K562 (cell line): ENCODE measurements around the gene TMEM72. TPM values are rescaled to one million over a fixed set of nuclear protein-coding genes. Genes with fewer than 3 reads are reported as not detected.

Source experiments
- ATAC-seq: fragments of 200-7000 bp; cut with Tn5 transposase; 3 replicates; pipeline ENCODE4 v1.9.1; 2020; ENCODE audit warnings: moderate library complexity
- BruUV-seq: library from RNA; stranded (reverse); fragments of 400-500 nt; replicated peaks from 2 replicates; lab custom pipeline; 2021; lab: Mats Ljungman, UMichigan
- CTCF ChIA-PET: fragments of 300-600 bp; formaldehyde crosslinking; extraction: SDS; loops from one replicate; lab custom pipeline; 2021; ENCODE audit warnings: low intra/inter-chr PET ratio; lab: Yijun Ruan, JAX
- POLR2A ChIA-PET: fragments of 300-600, 350-650 bp; sonication (Branson Sonifier 250); formaldehyde crosslinking; extraction: SDS; loops from one replicate; lab custom pipeline; 2021; ENCODE audit warnings: antibody characterized with exemption, inconsistent platforms; lab: Yijun Ruan, JAX
- DNase-seq, 4 experiments: peaks; one replicate each; pipeline versions ENCODE4 v3.0.0 to v3.0.0-alpha.2; 2011 to 2018; ENCODE audit warnings: low spot score in 3 of 4, mixed read lengths in 3 of 4; ENCODE audit errors: extremely low read depth in 1 of 4
- FAIRE-seq: peaks from 2 replicates; lab custom pipeline; 2011; peaks lifted over from hg19 to GRCh38; lab: Jason Lieb, UNC
- H2AFZ ChIP-seq: 2 replicates; pipeline ENCODE4 v1.6.0; 2011; ENCODE audit warnings: low read depth, low read length, control low read depth, inconsistent platforms
- H3K27ac ChIP-seq: fragments of 200-600 bp; 3 replicates; pipeline ENCODE4 v1.8.0; 2011; ENCODE audit warnings: low read depth, mild to moderate bottlenecking, control low read depth, inconsistent platforms, low read length, moderate library complexity, mixed read lengths; ENCODE audit errors: extremely low read depth
- H3K27me3 ChIP-seq, 2 experiments: fragments of 300-600 bp in 1 of 2; 2 replicates in 1 of 2; 3 replicates in 1 of 2; pipeline versions ENCODE4 v1.6.0 to v1.8.0; 2011; ENCODE audit warnings: inconsistent platforms in 2 of 2, low read length in 2 of 2, mild to moderate bottlenecking in 1 of 2, mixed read lengths in 1 of 2, moderate library complexity in 1 of 2; ENCODE audit not compliant: control insufficient read depth in 2 of 2, insufficient read depth in 2 of 2
- H3K36me3 ChIP-seq: fragments of 300-600 bp; 3 replicates; pipeline ENCODE4 v1.8.0; 2011; ENCODE audit warnings: mild to moderate bottlenecking, low read length, inconsistent platforms; ENCODE audit not compliant: control insufficient read depth, insufficient read depth
- H3K4me1 ChIP-seq, 2 experiments: fragments of 200-600 bp in 1 of 2; replicated peaks in 1 of 2; 2 replicates in 1 of 2; 3 replicates in 1 of 2; pipeline versions ENCODE4 v1.5.1 to v1.8.0; 2011; ENCODE audit warnings: inconsistent platforms in 2 of 2, low read length in 2 of 2, mild to moderate bottlenecking in 1 of 2, mixed read lengths in 1 of 2, moderate library complexity in 1 of 2; ENCODE audit not compliant: control insufficient read depth in 2 of 2, insufficient read depth in 2 of 2
- H3K4me2 ChIP-seq: 2 replicates; pipeline ENCODE4 v1.6.1; 2011; ENCODE audit warnings: low read length, control low read depth, inconsistent platforms, mixed read lengths; ENCODE audit not compliant: insufficient read depth
- H3K4me3 ChIP-seq: fragments of 200-600 bp; sonication (generic), shearing (Covaris generic); 2 replicates; pipeline ENCODE4 v1.5.1; 2016; ENCODE audit warnings: control low read depth, inconsistent platforms
- H3K79me2 ChIP-seq: fragments of 200-600 bp; 3 replicates; pipeline ENCODE4 v1.8.0; 2011; ENCODE audit warnings: low read length, inconsistent platforms; ENCODE audit not compliant: control insufficient read depth, insufficient read depth
- H3K9ac ChIP-seq, 2 experiments: 2 replicates each; pipeline versions ENCODE4 v1.6.0 to v1.6.1; 2011; ENCODE audit warnings: low read depth in 2 of 2, low read length in 2 of 2, control low read depth in 1 of 2, inconsistent platforms in 1 of 2, mild to moderate bottlenecking in 1 of 2, mixed read lengths in 1 of 2; ENCODE audit not compliant: insufficient read depth in 1 of 2
- H3K9me1 ChIP-seq: one replicate; pipeline ENCODE4 v1.6.0; 2011; ENCODE audit warnings: inconsistent platforms, mild to moderate bottlenecking, low read length, moderate library complexity; ENCODE audit not compliant: control insufficient read depth, insufficient read depth
- H3K9me3 ChIP-seq: replicated peaks from 2 replicates; pipeline ENCODE4 v1.5.1; 2011; ENCODE audit warnings: low read depth, low read length, inconsistent platforms; ENCODE audit not compliant: control insufficient read depth, insufficient read depth
- H4K20me1 ChIP-seq: replicated peaks from 2 replicates; pipeline ENCODE4 v1.6.1; 2011; ENCODE audit warnings: low read length, inconsistent platforms, mixed read lengths; ENCODE audit not compliant: control insufficient read depth, insufficient read depth
- ARID1B ChIP-seq: fragments of 450-650 bp; IDR thresholded peaks from 2 replicates; pipeline ENCODE4 v1.6.1; 2016; ENCODE audit warnings: antibody characterized with exemption, mild to moderate bottlenecking, inconsistent platforms
- GTF2A2 ChIP-seq: IDR thresholded peaks from 2 replicates; pipeline ENCODE4 v1.6.1; 2016; ENCODE audit warnings: mild to moderate bottlenecking, missing genetic modification characterization, missing compliant biosample characterization
- GTF2F1 ChIP-seq: IDR thresholded peaks from 2 replicates; pipeline ENCODE4 v1.6.1; 2011; ENCODE audit warnings: low read depth, low read length, improper control_type of control experiment
- KLF6 ChIP-seq: fragments of 250-450 bp; sonication (Bioruptor Pico); IDR thresholded peaks from 2 replicates; pipeline ENCODE4 v1.4.0; 2020; ENCODE audit warnings: mild to moderate bottlenecking, moderate library complexity, borderline replicate concordance
- MTA2 ChIP-seq: fragments of 450-650 bp; IDR thresholded peaks from 2 replicates; pipeline ENCODE4 v1.6.1; 2016; ENCODE audit warnings: low read depth
- NFIX ChIP-seq: fragments of 250-450 bp; sonication (Bioruptor Pico); IDR thresholded peaks from 2 replicates; pipeline ENCODE4 v1.4.0; 2020; ENCODE audit warnings: low read depth, mild to moderate bottlenecking, moderate library complexity
- OTX1 ChIP-seq: fragments of 450-650 bp; formaldehyde crosslinking; IDR thresholded peaks from 2 replicates; pipeline ENCODE4 v1.4.0; 2022; ENCODE audit warnings: mild to moderate bottlenecking
- PHF20 ChIP-seq: fragments of 450-650 bp; IDR thresholded peaks from 2 replicates; pipeline ENCODE4 v1.6.1; 2018; ENCODE audit not compliant: partially characterized antibody
- RBM22 ChIP-seq: fragments of 200-400 bp; formaldehyde crosslinking; IDR thresholded peaks from 2 replicates; pipeline ENCODE4 v1.6.1; 2018; ENCODE audit warnings: low read length, low read depth; ENCODE audit not compliant: poor library complexity, severe bottlenecking
- RFX1 ChIP-seq: fragments of 450-650 bp; IDR thresholded peaks from 2 replicates; pipeline ENCODE4 v1.6.1; 2016; ENCODE audit warnings: mild to moderate bottlenecking, moderate library complexity
- SMARCB1 ChIP-seq: IDR thresholded peaks from 2 replicates; pipeline ENCODE4 v1.6.1; 2011; ENCODE audit warnings: improper control_type of control experiment, low read depth; ENCODE audit not compliant: insufficient read length
- ZNF3 ChIP-seq: fragments of 250-450 bp; sonication (Bioruptor Pico); IDR thresholded peaks from 2 replicates; pipeline ENCODE4 v1.5.0; 2021; ENCODE audit warnings: mild to moderate bottlenecking, moderate library complexity
- ZNF354B ChIP-seq: fragments of 250-450 bp; sonication (Bioruptor Pico); IDR thresholded peaks from 2 replicates; pipeline ENCODE4 v1.4.0; 2020
- ZNF699 ChIP-seq: fragments of 250-450 bp; sonication (Bioruptor Pico); IDR thresholded peaks from 2 replicates; pipeline ENCODE4 v1.8.0; 2021; ENCODE audit warnings: mild to moderate bottlenecking, moderate library complexity; ENCODE audit not compliant: insufficient replicate concordance
- in situ Hi-C: fragments of 300-500 bp; cut with MboI; formaldehyde crosslinking; loops from 4 replicates; pipeline ENCODE4 v1.15.0; 2018; ENCODE audit warnings: inconsistent platforms, mixed read lengths
- intact Hi-C: fragments of 100-400 bp; cut with micrococcal nuclease; formaldehyde crosslinking; loops from 2 replicates; pipeline ENCODE4 v1.14.2; 2022
- polyA plus RNA-seq, 8 experiments: library from polyadenylated mRNA; depleted of rRNA in 4 of 8; stranded (reverse) in 5 of 8; unstranded in 3 of 8; fragments of >200 nt; fragmentation: Nextera tagmentation in 2 of 8; fragmentation: Illumina TruSeq in 1 of 8; extraction: Ambion mirVana in 2 of 8; extraction: Trizol in 1 of 8; gene quantifications; 2 replicates each; pipeline versions ENCODE4 v1.2.1 to v1.2.3, GENCODE V29; 2011 to 2014; ENCODE audit warnings: inconsistent platforms in 1 of 8, missing spikeins in 1 of 8
- total RNA-seq, 7 experiments: library from RNA; depleted of rRNA in 6 of 7; stranded (reverse); fragments of >200 nt in 6 of 7; fragmentation: Illumina TruSeq in 2 of 7; extraction: Trizol in 2 of 7; gene quantifications; 2 replicates each; pipeline versions ENCODE4 v1.2.1 to v1.2.3, GENCODE V29; 2011 to 2021; ENCODE audit warnings: low replicate concordance in 1 of 7
- TF ChIP-seq, protein P1 (sequence below): fragments of 450-650 bp; formaldehyde crosslinking; IDR thresholded peaks from 2 replicates; pipeline ENCODE4 v1.4.0; 2020; ENCODE audit warnings: mild to moderate bottlenecking, mixed read lengths
- TF ChIP-seq, protein P2 (sequence below), 2 experiments: fragments of 150-350 bp in 1 of 2; IDR thresholded peaks; 2 replicates each; pipeline ENCODE4 v1.6.1; 2012 to 2016; ENCODE audit warnings: low read depth in 2 of 2, low read length in 2 of 2, mild to moderate bottlenecking in 1 of 2, moderate library complexity in 1 of 2
- TF ChIP-seq, protein P3 (sequence below): sonication (generic); formaldehyde crosslinking; IDR thresholded peaks from 2 replicates; pipeline ENCODE4 v1.8.1; 2023; ENCODE audit warnings: mild to moderate bottlenecking, missing genetic modification reagents

Gene TMEM72
- total and polyA plus RNA-seq, 9 of the 15 experiments (the other 6 are each of a cell fraction or from before 2014, with no cell fraction given) = not detected

DNA sequence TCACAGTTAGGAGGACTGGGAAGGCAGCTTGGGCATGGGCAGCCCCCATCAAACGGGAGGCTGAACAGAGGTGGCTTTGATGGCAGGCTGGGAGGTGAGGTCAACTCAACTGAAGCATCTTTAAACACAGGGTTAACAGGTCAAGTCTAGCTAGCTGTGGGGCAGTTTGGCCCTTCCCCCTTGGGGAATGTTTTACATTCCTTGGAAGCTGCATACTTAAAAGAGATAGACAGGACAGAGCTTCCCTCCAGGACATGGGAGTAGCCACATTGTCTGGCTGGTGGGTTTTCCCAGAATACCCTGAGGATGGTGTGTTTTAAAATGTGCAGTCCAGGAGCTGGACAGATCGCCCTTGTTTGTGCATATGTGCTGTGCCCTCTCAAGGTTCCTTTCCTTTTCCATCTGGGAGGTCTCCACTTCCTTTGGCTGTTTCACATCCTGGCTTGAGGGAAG is 41.7 kb downstream of the TMEM72 start (continued):
- TF ChIP-seq ZNF3 (CRISPR knock-in tag) (no peak), NFIX (no peak), RBM22 (no peak)
- TF ChIP-seq, all 486 proteins: peak for 0

DNA sequence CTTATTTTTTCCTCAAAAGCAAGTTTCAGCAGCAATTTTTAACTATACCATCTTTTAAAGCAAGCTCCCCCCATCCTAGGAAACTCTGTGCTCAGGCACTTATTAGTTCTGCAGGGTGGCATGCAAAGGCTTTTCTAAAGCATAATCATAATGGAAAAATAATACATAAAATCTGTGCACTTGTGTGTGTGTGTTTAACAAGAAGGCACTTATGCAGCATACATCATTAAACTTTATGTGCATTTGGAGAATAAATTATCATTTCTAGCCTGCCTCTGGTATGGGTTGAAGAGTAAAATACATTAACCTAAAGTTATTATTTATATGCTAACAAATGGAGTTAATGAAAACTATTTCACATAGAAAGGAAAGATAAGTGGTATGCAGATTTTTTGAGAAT is 42.9 kb downstream of the TMEM72 start:
- CTCF ChIA-PET = no interaction called here
- Histone ChIP-seq H3K4me2 (no peak overlapping the region), H4K20me1 (no peaks in the 10 kb centered on the region), H3K4me1 (peaks cover under 1 to 7% of the 10 kb centered on the region in 2 experiments; a peak in 3 of 5 replicates), H3K36me3 (no peaks in the 10 kb centered on the region), H3K4me3 (no peak overlapping the region), H3K79me2 (no peaks in the 10 kb centered on the region), H2AFZ (no peak overlapping the region), H3K9ac (no peak overlapping the region), H3K27ac (no peak overlapping the region), H3K9me1 (no peaks in the 10 kb centered on the region), H3K9me3 (no peaks in the 10 kb centered on the region), H3K27me3 (peaks cover 22 to 36% of the 10 kb centered on the region in 2 experiments; a peak in 4 of 5 replicates)
- ATAC-seq (no peak), FAIRE-seq (no peak), DNase-seq (no peak)
- POLR2A ChIA-PET = no interaction called here
- BruUV-seq = no TSS peak
- intact Hi-C loops = no loop called here
- in situ Hi-C loops = no loop called here
- TF ChIP-seq ZNF354B (CRISPR knock-in tag) = no peak
- TF ChIP-seq SMARCB1 = no peak
- no peak for TF ChIP-seq ARID1B
- TF ChIP-seq ZNF699 (CRISPR knock-in tag) = no peak
- no peak for TF ChIP-seq GTF2F1
- no peak for TF ChIP-seq RFX1
- no peak for TF ChIP-seq MTA2
- no peak for TF ChIP-seq OTX1
- TF ChIP-seq PHF20 = no peak
- TF ChIP-seq KLF6 (CRISPR knock-in tag) = no peak
- no peak for TF ChIP-seq GTF2A2 (tag)
- TF ChIP-seq, protein P1, sequence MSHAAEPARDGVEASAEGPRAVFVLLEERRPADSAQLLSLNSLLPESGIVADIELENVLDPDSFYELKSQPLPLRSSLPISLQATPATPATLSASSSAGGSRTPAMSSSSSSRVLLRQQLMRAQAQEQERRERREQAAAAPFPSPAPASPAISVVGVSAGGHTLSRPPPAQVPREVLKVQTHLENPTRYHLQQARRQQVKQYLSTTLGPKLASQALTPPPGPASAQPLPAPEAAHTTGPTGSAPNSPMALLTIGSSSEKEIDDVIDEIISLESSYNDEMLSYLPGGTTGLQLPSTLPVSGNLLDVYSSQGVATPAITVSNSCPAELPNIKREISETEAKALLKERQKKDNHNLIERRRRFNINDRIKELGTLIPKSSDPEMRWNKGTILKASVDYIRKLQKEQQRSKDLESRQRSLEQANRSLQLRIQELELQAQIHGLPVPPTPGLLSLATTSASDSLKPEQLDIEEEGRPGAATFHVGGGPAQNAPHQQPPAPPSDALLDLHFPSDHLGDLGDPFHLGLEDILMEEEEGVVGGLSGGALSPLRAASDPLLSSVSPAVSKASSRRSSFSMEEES (CRISPR knock-in tag) = no peak
- TF ChIP-seq, protein P2, sequence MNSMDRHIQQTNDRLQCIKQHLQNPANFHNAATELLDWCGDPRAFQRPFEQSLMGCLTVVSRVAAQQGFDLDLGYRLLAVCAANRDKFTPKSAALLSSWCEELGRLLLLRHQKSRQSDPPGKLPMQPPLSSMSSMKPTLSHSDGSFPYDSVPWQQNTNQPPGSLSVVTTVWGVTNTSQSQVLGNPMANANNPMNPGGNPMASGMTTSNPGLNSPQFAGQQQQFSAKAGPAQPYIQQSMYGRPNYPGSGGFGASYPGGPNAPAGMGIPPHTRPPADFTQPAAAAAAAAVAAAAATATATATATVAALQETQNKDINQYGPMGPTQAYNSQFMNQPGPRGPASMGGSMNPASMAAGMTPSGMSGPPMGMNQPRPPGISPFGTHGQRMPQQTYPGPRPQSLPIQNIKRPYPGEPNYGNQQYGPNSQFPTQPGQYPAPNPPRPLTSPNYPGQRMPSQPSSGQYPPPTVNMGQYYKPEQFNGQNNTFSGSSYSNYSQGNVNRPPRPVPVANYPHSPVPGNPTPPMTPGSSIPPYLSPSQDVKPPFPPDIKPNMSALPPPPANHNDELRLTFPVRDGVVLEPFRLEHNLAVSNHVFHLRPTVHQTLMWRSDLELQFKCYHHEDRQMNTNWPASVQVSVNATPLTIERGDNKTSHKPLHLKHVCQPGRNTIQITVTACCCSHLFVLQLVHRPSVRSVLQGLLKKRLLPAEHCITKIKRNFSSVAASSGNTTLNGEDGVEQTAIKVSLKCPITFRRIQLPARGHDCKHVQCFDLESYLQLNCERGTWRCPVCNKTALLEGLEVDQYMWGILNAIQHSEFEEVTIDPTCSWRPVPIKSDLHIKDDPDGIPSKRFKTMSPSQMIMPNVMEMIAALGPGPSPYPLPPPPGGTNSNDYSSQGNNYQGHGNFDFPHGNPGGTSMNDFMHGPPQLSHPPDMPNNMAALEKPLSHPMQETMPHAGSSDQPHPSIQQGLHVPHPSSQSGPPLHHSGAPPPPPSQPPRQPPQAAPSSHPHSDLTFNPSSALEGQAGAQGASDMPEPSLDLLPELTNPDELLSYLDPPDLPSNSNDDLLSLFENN (IDR thresholded peaks at IDR 0.05; ENCODE audit: low read depth in 2 of 2, low read length in 2 of 2) = no peak
- TF ChIP-seq, protein P3, sequence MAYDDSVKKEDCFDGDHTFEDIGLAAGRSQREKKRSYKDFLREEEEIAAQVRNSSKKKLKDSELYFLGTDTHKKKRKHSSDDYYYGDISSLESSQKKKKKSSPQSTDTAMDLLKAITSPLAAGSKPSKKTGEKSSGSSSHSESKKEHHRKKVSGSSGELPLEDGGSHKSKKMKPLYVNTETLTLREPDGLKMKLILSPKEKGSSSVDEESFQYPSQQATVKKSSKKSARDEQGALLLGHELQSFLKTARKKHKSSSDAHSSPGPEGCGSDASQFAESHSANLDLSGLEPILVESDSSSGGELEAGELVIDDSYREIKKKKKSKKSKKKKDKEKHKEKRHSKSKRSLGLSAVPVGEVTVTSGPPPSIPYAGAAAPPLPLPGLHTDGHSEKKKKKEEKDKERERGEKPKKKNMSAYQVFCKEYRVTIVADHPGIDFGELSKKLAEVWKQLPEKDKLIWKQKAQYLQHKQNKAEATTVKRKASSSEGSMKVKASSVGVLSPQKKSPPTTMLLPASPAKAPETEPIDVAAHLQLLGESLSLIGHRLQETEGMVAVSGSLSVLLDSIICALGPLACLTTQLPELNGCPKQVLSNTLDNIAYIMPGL (CRISPR knock-in tag) = no peak
